LHCN-M2 (cell line): ENCODE data around the gene MEX3D. TPM values are rescaled to one million over a fixed set of nuclear protein-coding genes. Genes with fewer than 3 reads are reported as not detected.

ENCODE experiments used
- total RNA-seq: library from RNA; depleted of rRNA; stranded (reverse); fragments of >200 nt; gene quantifications from 2 replicates; pipeline ENCODE4 v1.2.3, GENCODE V29; 2014; rRNA removed

Gene MEX3D
- total RNA-seq, 1 experiment from 2014 or later, result 67.7 TPM

Other genes with a start within 250 kb of the MEX3D start
- gene NDUFS7, start 184.4 kb downstream of the MEX3D start, total RNA-seq, result 99.3 and 139 TPM in 2 replicates
- gene GAMT, start 166.8 kb downstream of the MEX3D start, total RNA-seq, result 100 and 110 TPM in 2 replicates
- 74.4 and 82.1 TPM in 2 replicates for gene DAZAP1, start 160.7 kb downstream of the MEX3D start, total RNA-seq
- gene RPS15, start 129.9 kb downstream of the MEX3D start, total RNA-seq, result 2,358 and 3,266 TPM in 2 replicates
- gene APC2, start 118.2 kb downstream of the MEX3D start, total RNA-seq, result 0.11 and 0.64 TPM in 2 replicates
- 49.5 and 61.2 TPM in 2 replicates for gene C19orf25, start 89.1 kb downstream of the MEX3D start, total RNA-seq
- gene PCSK4, start 78.0 kb downstream of the MEX3D start, total RNA-seq, result 3.3 and 5.4 TPM in 2 replicates
- 1.5 and 2.1 TPM in 2 replicates for gene REEP6, start 77.1 kb downstream of the MEX3D start, total RNA-seq
- 0.75 and 3.1 TPM in 2 replicates for gene ADAMTSL5, start 55.3 kb downstream of the MEX3D start, total RNA-seq
- not detected in 2 replicates for gene PLK5, start 44.2 kb downstream of the MEX3D start, total RNA-seq
- gene MBD3, start 24.5 kb upstream of the MEX3D start, total RNA-seq, result 174 and 191 TPM in 2 replicates
- gene UQCR11, start 37.1 kb upstream of the MEX3D start, total RNA-seq, result 59.9 and 60.0 TPM in 2 replicates
- 150 and 183 TPM in 2 replicates for gene TCF3, start 84.3 kb upstream of the MEX3D start, total RNA-seq
- 0.06 TPM in 1 of 2 replicates, not detected in the other for gene ONECUT3, start 185.2 kb upstream of the MEX3D start, total RNA-seq
- gene ATP8B3, start 244.0 kb upstream of the MEX3D start, total RNA-seq, result 4.9 and 6.5 TPM in 2 replicates